ENCODE measurements around the gene PLEKHJ1. TPM values are rescaled to one million over a fixed set of nuclear protein-coding genes. Genes with fewer than 3 reads are reported as not detected.

The PLEKHJ1 gene
- total and polyA plus RNA-seq, 2 of the 13 experiments (the other 11 are each of a cell fraction or from before 2014, with no cell fraction given): 70.5 to 130 TPM

DNA sequence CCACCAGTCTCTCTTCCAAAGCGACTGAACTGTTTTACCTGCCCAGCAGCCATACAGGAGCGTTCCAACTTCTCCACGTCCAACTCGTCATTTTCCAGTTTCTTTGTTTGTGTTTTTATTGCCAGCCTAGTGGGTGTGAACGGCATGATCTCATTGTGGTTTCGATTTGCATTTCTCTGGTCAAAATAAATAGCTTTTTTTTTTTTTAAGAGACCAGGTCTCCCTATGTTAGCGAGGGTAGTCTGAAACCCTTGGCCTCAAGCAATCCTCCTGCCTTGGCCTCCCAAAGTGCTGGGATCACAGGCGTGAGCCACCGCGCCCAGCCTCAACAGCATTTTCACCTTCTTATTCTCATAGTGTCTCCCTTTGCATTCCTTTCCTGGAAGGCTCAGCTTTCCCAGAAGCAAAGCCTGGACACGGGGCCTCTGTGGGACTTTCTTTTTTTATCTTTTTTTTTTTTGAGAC lies 24.2 kb upstream of the PLEKHJ1 start:
- H3K4me2 ChIP-seq (ENCODE audit: low read depth, low read length): peak overlapping the region; percentile 39; the same call in 1 of the 2 replicates
- no peak overlapping the region for H2AFZ ChIP-seq (ENCODE audit: low read length)
- H3K27ac ChIP-seq (ENCODE audit: extremely low read length, insufficient read depth, low read length): no peak overlapping the region
- H3K9ac ChIP-seq (ENCODE audit: insufficient read depth, low read depth, low read length): no peak overlapping the region
- DNase-seq (ENCODE audit: low spot score): no peak
- intact Hi-C loops (cut with micrococcal nuclease; ENCODE audit: unreplicated experiment): no loop called here
- H3K36me3 ChIP-seq (replicated peaks in 1 of 2; ENCODE audit: control insufficient read depth in 1 of 2, insufficient read depth in 2 of 2, low read length in 2 of 2): no peaks in the 10 kb centered on the region
- no TSS peak for BruUV-seq (replicated peaks)
- H3K4me3 ChIP-seq (replicated peaks in 1 of 3; ENCODE audit: insufficient read depth in 1 of 3, low read depth in 2 of 3, low read length in 3 of 3): no peak overlapping the region
- 29% methylated on average over 11 of the region's 11 CpGs for WGBS (ENCODE audit: low lambda C conversion rate)
- TF ChIP-seq, protein P1, sequence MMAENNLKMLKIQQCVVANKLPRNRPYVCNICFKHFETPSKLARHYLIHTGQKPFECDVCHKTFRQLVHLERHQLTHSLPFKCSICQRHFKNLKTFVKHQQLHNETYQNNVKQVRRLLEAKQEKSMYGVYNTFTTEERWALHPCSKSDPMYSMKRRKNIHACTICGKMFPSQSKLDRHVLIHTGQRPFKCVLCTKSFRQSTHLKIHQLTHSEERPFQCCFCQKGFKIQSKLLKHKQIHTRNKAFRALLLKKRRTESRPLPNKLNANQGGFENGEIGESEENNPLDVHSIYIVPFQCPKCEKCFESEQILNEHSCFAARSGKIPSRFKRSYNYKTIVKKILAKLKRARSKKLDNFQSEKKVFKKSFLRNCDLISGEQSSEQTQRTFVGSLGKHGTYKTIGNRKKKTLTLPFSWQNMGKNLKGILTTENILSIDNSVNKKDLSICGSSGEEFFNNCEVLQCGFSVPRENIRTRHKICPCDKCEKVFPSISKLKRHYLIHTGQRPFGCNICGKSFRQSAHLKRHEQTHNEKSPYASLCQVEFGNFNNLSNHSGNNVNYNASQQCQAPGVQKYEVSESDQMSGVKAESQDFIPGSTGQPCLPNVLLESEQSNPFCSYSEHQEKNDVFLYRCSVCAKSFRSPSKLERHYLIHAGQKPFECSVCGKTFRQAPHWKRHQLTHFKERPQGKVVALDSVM (CRISPR knock-in tag; IDR thresholded peaks at IDR 0.05): peak; percentile 72; the same call in 1 of the 2 replicates
- no peak for TF ChIP-seq HOXA3 (CRISPR knock-in tag; IDR thresholded peaks at IDR 0.05)
- no peak for TF ChIP-seq ZNF597 (CRISPR knock-in tag; IDR thresholded peaks at IDR 0.05)
- ChIA-PET POLR2A (interaction anchor here (1.8 to 5.2 kb wide), 3 partner anchors 10 to 48 kb away, joined by 5 to 35 read pairs (median 10); no protein-coding TSS in a partner anchor), CTCF (ENCODE audit: low intra/inter-chr PET ratio, low total read pairs) (no interaction called here)
- H3K27me3 ChIP-seq (ENCODE audit: control insufficient read depth in 1 of 2, insufficient read depth in 2 of 2, low read length in 2 of 2): peaks cover 3 to 5% of the 10 kb centered on the region in 2 experiments; a peak in 3 of 5 replicates
- ATAC-seq: no peak
- in situ Hi-C loops (cut with HindIII; ENCODE audit: extremely low pct_ligation_motif_present, low pct_unique_long_range_greater_than_20kb): no loop called here
- no peak for FAIRE-seq
- no peaks in the 10 kb centered on the region for H3K79me2 ChIP-seq (ENCODE audit: insufficient read depth, low read length)
- H3K4me1 ChIP-seq (ENCODE audit: insufficient read depth, low read length): peaks cover 54% of the 10 kb centered on the region
- no peaks in the 10 kb centered on the region for H4K20me1 ChIP-seq (ENCODE audit: insufficient read depth, low read length)
- H3K9me3 ChIP-seq (ENCODE audit: low read length): no peaks in the 10 kb centered on the region

DNA sequence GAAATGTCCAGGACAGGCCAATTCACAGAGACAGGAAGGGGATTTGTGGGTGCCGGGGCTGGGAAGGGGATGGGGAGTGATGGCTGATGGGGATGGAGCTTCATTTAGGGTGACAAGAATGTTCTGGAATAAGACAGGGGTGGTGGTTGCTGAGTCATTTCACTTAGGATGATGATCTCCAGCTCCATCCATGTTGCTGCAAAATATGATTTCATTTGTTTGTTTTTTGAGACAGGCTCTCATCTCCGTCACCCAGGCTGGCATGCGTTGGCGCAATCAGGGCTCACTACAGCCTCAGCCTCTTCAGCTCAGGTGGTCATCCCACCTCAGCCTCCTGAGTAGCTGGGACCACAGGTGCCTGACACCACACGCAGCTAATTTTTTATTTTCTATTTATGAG lies 23.2 kb upstream of the PLEKHJ1 start:
- 40% methylated on average over 5 of the region's 5 CpGs for WGBS (ENCODE audit: low lambda C conversion rate)
- TF ChIP-seq ZBTB33 (CRISPR knock-in tag; IDR thresholded peaks at IDR 0.05) (peak; percentile 17; the same call in 1 of the 2 replicates), NFE2 (CRISPR knock-in tag; IDR thresholded peaks at IDR 0.05) (peak; percentile 7; the same call in 1 of the 2 replicates), FOSL2 (CRISPR knock-in tag; IDR thresholded peaks at IDR 0.05) (peak; percentile 33; the same call in 1 of the 2 replicates), ZNF710 (CRISPR knock-in tag; IDR thresholded peaks at IDR 0.05; ENCODE audit: borderline replicate concordance) (no peak), GABPA (IDR thresholded peaks at IDR 0.05; ENCODE audit: low read depth, low read length) (no peak), GABPA (CRISPR knock-in tag; IDR thresholded peaks at IDR 0.05; ENCODE audit: low read depth) (no peak), NFE2L2 (IDR thresholded peaks at IDR 0.05; ENCODE audit: low read length) (peak; percentile 47)
- no peak for DNase-seq (ENCODE audit: low spot score)
- Histone ChIP-seq H3K9ac (ENCODE audit: insufficient read depth, low read depth, low read length) (no peak overlapping the region), H3K4me2 (ENCODE audit: low read depth, low read length) (no peak overlapping the region), H2AFZ (ENCODE audit: low read length) (no peak overlapping the region), H3K4me1 (ENCODE audit: insufficient read depth, low read length) (peaks cover 47% of the 10 kb centered on the region), H3K36me3 (replicated peaks in 1 of 2; ENCODE audit: control insufficient read depth in 1 of 2, insufficient read depth in 2 of 2, low read length in 2 of 2) (no peaks in the 10 kb centered on the region), H3K9me3 (ENCODE audit: low read length) (no peaks in the 10 kb centered on the region), H3K79me2 (ENCODE audit: insufficient read depth, low read length) (no peaks in the 10 kb centered on the region), H4K20me1 (ENCODE audit: insufficient read depth, low read length) (no peaks in the 10 kb centered on the region), H3K27me3 (ENCODE audit: control insufficient read depth in 1 of 2, insufficient read depth in 2 of 2, low read length in 2 of 2) (peaks cover 3 to 5% of the 10 kb centered on the region in 2 experiments; a peak in 3 of 5 replicates), H3K4me3 (replicated peaks in 1 of 3; ENCODE audit: insufficient read depth in 1 of 3, low read depth in 2 of 3, low read length in 3 of 3) (no peak overlapping the region), H3K27ac (ENCODE audit: extremely low read length, insufficient read depth, low read length) (no peak overlapping the region)
- intact Hi-C loops (cut with micrococcal nuclease; ENCODE audit: unreplicated experiment): no loop called here
- ChIA-PET CTCF (ENCODE audit: low intra/inter-chr PET ratio, low total read pairs) (no interaction called here), POLR2A (interaction anchor here (0.7 to 5.2 kb wide), 5 partner anchors 8 to 270 kb away, joined by 3 to 35 read pairs (median 7); no protein-coding TSS in a partner anchor)
- no peak for FAIRE-seq
- no TSS peak for BruUV-seq (replicated peaks)
- in situ Hi-C loops (cut with HindIII; ENCODE audit: extremely low pct_ligation_motif_present, low pct_unique_long_range_greater_than_20kb): no loop called here
- ATAC-seq: no peak
